Glutamatergic neuron (in vitro differentiated cells): ENCODE results near the gene COQ7. TPM values are rescaled to one million over a fixed set of nuclear protein-coding genes. Genes with fewer than 3 reads are reported as not detected.

Source experiments
- DNase-seq: peaks from one replicate; pipeline ENCODE4 v3.0.0; 2022
- H3K27ac Mint-ChIP-seq: one replicate; pipeline ENCODE4 v1.8.0; 2020; ENCODE audit warnings: mild to moderate bottlenecking, mixed read lengths, inconsistent platforms; ENCODE audit not compliant: unreplicated experiment
- H3K27me3 Mint-ChIP-seq: one replicate; pipeline ENCODE4 v1.8.0; 2020; ENCODE audit warnings: mild to moderate bottlenecking, moderate library complexity, mixed read lengths, inconsistent platforms; ENCODE audit not compliant: unreplicated experiment
- H3K36me3 Mint-ChIP-seq: one replicate; pipeline ENCODE4 v1.8.0; 2020; ENCODE audit warnings: mild to moderate bottlenecking, mixed read lengths, inconsistent platforms; ENCODE audit not compliant: unreplicated experiment
- H3K4me1 Mint-ChIP-seq: one replicate; pipeline ENCODE4 v1.8.0; 2020; ENCODE audit warnings: mild to moderate bottlenecking, low read depth, mixed read lengths, inconsistent platforms; ENCODE audit not compliant: unreplicated experiment
- H3K4me3 Mint-ChIP-seq: one replicate; pipeline ENCODE4 v1.8.0; 2020; ENCODE audit warnings: mild to moderate bottlenecking, mixed read lengths, inconsistent platforms; ENCODE audit not compliant: unreplicated experiment
- H3K9me3 Mint-ChIP-seq: one replicate; pipeline ENCODE4 v1.8.0; 2020; ENCODE audit warnings: mild to moderate bottlenecking, moderate library complexity, mixed read lengths, inconsistent platforms; ENCODE audit not compliant: unreplicated experiment
- CTCF ChIP-seq: fragments of 200-600 bp; sonication (generic); IDR thresholded peaks from one replicate; pipeline ENCODE4 v1.5.0; 2021; ENCODE audit not compliant: partially characterized antibody, unreplicated experiment
- total RNA-seq: library from RNA; stranded (reverse); fragmentation: NEBNext Ultra II Directional; extraction: Animal tissue kit (Norgen Biotek cat#: 25700); gene quantifications from one replicate; pipeline ENCODE4 v1.2.1, GENCODE V29; 2021; ENCODE audit not compliant: unreplicated experiment

COQ7 gene
- total RNA-seq, 1 donor from 2014 or later, result 21.3 TPM

- no peak for TF ChIP-seq CTCF
These were observed 4.7 kb upstream of the COQ7 start for GRCh38 chr16:19062706-19063105.

DNA sequence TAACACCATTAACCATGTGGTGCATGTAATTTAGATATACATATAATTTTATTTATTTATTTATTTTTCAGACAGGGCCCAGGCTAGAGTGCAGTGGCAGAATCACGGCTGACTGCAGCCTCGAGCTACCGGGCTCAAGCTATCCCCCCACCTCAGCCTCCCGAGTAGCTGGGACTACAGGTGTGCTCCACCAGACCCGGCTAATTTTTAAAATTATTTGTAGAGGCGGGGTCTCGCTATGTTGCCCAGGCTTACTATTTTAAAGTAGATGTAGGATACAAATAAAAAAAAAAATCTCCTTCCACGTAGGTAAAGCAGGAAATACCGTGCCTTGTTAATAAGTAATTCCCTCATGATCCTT is 446 bp upstream of the COQ7 start:
- Mint-ChIP-seq H3K36me3 (no peaks in the 10 kb centered on the region), H3K27me3 (peaks cover 3% of the 10 kb centered on the region), H3K27ac (peak overlapping the region; percentile 94), H3K4me1 (no peaks in the 10 kb centered on the region), H3K4me3 (peak overlapping the region; percentile 91), H3K9me3 (peaks cover 5% of the 10 kb centered on the region)
- no peak for DNase-seq
- no peak for TF ChIP-seq CTCF

More at GRCh38 chr16:19062706-19063105, 4.7 kb upstream of the COQ7 start:
- H3K27me3 Mint-ChIP-seq, result peaks cover 1% of the 10 kb centered on the region
- no peak overlapping the region for H3K4me3 Mint-ChIP-seq
- H3K9me3 Mint-ChIP-seq, result peaks cover 4% of the 10 kb centered on the region
- H3K4me1 Mint-ChIP-seq, result no peaks in the 10 kb centered on the region
- no peak for DNase-seq
- H3K36me3 Mint-ChIP-seq, result no peaks in the 10 kb centered on the region
- no peak overlapping the region for H3K27ac Mint-ChIP-seq

DNA sequence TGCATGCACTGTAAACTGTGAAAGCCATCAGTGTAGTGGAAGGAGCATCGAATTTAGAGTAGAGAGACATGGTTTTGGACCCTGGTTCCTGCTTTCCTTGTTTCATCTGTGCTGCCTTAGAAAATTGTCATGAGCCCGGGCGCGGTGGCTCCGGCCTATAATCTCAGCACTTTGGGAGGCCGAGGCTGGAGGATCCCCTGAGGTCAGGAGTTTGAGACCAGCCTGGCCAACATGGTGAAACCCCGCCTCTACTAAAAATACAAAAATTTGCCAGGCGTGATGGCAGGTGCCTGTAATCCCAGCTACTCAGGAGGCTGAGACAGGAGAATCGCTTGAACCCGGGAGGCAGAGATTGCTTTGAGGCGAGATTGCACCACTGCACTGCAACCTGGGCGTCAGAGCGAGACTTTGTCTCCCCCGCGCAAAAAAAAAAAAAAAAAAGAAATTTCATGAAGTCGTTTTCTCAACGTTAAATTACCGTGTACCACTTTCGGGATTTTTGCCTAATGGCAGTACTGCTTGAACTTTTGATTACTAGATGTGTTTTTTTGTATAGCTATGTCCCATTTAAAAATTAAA is 912 bp downstream of the COQ7 start:
- Mint-ChIP-seq H3K4me3 (peak overlapping the region; percentile 91), H3K9me3 (peaks cover 5% of the 10 kb centered on the region), H3K27me3 (peaks cover 3% of the 10 kb centered on the region), H3K4me1 (no peaks in the 10 kb centered on the region), H3K27ac (peak overlapping the region; percentile 94), H3K36me3 (no peaks in the 10 kb centered on the region)
- no peak for TF ChIP-seq CTCF
- DNase-seq, result no peak

- no peak overlapping the region for H3K27ac Mint-ChIP-seq
These were observed 4.7 kb downstream of the COQ7 start for GRCh38 chr16:19071811-19072777.

More at GRCh38 chr16:19071811-19072777, 4.7 kb downstream of the COQ7 start:
- peaks cover 5% of the 10 kb centered on the region for H3K9me3 Mint-ChIP-seq
- H3K4me1 Mint-ChIP-seq, result no peaks in the 10 kb centered on the region
- no peak overlapping the region for H3K4me3 Mint-ChIP-seq
- no peaks in the 10 kb centered on the region for H3K36me3 Mint-ChIP-seq
- TF ChIP-seq CTCF, result peak; percentile 68
- H3K27me3 Mint-ChIP-seq, result peaks cover 3% of the 10 kb centered on the region
- peak; percentile 65 for DNase-seq
